ENCODE measurements around the gene PGAM2.

- TF ChIP-seq CTCF (IDR thresholded peaks at IDR 0.05) (no peak), POLR2A (IDR thresholded peaks at IDR 0.05) (no peak), POLR2AphosphoS5 (IDR thresholded peaks at IDR 0.05) (no peak)
Measured at GRCh38 chr7:44100458-44101302, 35.3 kb upstream of the PGAM2 start.

Measured in prostate gland (tissue), 2 donors.